Adrenal gland (tissue), 5 donors: ENCODE results near the gene UPP1.

Experiments
- CTCF ChIP-seq, 6 experiments: fragments of 450-650 bp in 4 of 6; fragments of 200-600 bp in 2 of 6; sonication (generic) in 1 of 6; IDR thresholded peaks; 1 replicate in 5 of 6; 2 replicates in 1 of 6; pipeline versions ENCODE4 v1.5.1 to v1.8.0; 2016 to 2021; ENCODE audit warnings: antibody characterized with exemption in 6 of 6, mild to moderate bottlenecking in 2 of 6, moderate library complexity in 1 of 6
- POLR2A ChIP-seq, 2 donors: fragments of 450-650 bp; IDR thresholded peaks; one replicate each; pipeline ENCODE4 v1.6.1; 2017; ENCODE audit warnings: antibody characterized with exemption in 2 of 2, mild to moderate bottlenecking in 2 of 2, moderate library complexity in 1 of 2
- donor health status: DM: no; HTN: no; CAD: no.

- TF ChIP-seq CTCF (IDR thresholded peaks at IDR 0.05) (no peak), POLR2A (IDR thresholded peaks at IDR 0.05) (no peak)
These were observed 5.8 kb upstream of the UPP1 start for GRCh38 chr7:48083114-48083830.
